Tibial artery (tissue), 4 donors: ENCODE measurements around the gene SNX32.
"Not testable (repeated sequence)": the region's sequence is repeated elsewhere in the genome, so short reads cannot be mapped to it uniquely, and the experiment has no call there.

Experiments used
- DNase-seq, 2 donors: peaks; one replicate each; pipeline ENCODE4 v3.0.0-alpha.2; 2019
- H3K27ac ChIP-seq, 2 donors: fragments of 200-600 bp; sonication (generic) in 1 of 2; 1 replicate in 1 of 2; 2 replicates in 1 of 2; pipeline ENCODE4 v1.5.1; 2018 to 2019; ENCODE audit warnings: mild to moderate bottlenecking in 1 of 2
- H3K27me3 ChIP-seq, 2 donors: fragments of 200-600 bp; sonication (generic) in 1 of 2; one replicate each; pipeline versions ENCODE4 v1.5.1 to v1.6.0; 2016 to 2019
- H3K36me3 ChIP-seq, 3 donors: fragments of 200-600 bp; sonication (generic) in 2 of 3; one replicate each; pipeline ENCODE4 v1.5.1; 2016 to 2019; ENCODE audit warnings: mild to moderate bottlenecking in 2 of 3
- H3K4me1 ChIP-seq, 4 donors: fragments of 200-600 bp; sonication (generic) in 2 of 4; 1 replicate in 3 of 4; 2 replicates in 1 of 4; pipeline ENCODE4 v1.5.1; 2016 to 2019
- H3K4me3 ChIP-seq, 2 donors: fragments of 200-600 bp; sonication (generic) in 1 of 2; 1 replicate in 1 of 2; 2 replicates in 1 of 2; pipeline ENCODE4 v1.5.1; 2018 to 2019; ENCODE audit warnings: mild to moderate bottlenecking in 2 of 2
- H3K9me3 ChIP-seq, 3 donors: fragments of 200-600 bp; sonication (generic) in 1 of 3; one replicate each; pipeline ENCODE4 v1.5.1; 2016 to 2019
- intact Hi-C: fragments of 100-400 bp; cut with DNase I; formaldehyde crosslinking; loops from one replicate; pipeline ENCODE4 v1.15.0; 2023; ENCODE audit warnings: low total_unique reads
- TF ChIP-seq, protein P1 (sequence below), 2 experiments: fragments of 200-600 bp in 1 of 2; fragments of 450-650 bp in 1 of 2; IDR thresholded peaks; one replicate each; pipeline ENCODE4 v1.5.1; 2017 to 2019; ENCODE audit warnings: antibody characterized with exemption in 2 of 2, mild to moderate bottlenecking in 1 of 2, moderate library complexity in 1 of 2

SNX32 gene

DNA sequence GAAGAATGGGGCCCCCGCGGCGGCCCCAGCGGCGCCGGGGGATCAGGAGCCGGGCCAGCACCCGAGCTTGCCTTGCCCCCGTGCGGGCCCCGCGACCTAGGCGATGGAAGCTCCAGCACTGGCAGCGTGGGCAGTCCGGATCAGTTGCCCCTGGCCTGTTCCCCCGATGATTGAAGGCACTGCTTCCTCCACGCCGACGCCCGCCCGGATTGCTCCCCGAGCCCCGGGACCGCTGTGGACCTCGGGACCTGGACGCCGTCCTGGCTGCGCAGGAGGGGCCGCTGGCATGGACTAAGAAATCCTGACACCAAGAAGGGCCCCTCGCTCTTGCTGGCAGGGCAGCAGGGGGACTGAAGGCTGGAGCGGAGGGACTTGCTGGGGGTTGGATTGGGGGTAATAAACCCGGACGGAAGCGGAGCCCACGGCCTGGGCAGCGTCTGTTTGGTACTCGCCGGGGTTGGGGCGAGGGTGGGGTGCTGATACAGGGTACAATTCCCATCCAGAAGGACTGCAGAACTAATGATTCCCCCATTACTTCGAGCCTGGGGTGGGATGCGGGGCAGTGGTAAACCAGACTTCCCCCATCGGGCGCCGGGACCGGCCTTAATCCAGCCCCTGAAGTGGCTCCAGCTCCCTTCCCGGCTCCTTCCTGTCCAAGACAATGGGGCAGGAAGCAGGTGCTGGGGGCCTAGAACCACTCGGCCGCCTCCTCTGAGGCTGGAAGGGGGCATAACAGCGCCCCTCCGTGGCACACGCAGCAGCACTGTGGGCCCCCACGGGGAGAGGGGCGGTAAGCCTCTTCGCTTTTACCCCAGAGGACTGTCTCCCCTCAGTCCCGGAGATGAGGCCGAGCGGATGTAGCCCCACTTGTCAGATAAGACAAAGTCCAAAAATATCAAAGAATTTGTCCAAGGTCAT, 57.7 kb downstream of the SNX32 start:
- no peaks in the 10 kb centered on the region for H3K27me3 ChIP-seq
- H3K4me1 ChIP-seq, result peaks cover 6 to 64% (median 54%) of the 10 kb centered on the region in 4 donors
- H3K36me3 ChIP-seq, result peaks cover 0 to 6% (median 3%) of the 10 kb centered on the region in 3 donors
- TF ChIP-seq, protein P1, sequence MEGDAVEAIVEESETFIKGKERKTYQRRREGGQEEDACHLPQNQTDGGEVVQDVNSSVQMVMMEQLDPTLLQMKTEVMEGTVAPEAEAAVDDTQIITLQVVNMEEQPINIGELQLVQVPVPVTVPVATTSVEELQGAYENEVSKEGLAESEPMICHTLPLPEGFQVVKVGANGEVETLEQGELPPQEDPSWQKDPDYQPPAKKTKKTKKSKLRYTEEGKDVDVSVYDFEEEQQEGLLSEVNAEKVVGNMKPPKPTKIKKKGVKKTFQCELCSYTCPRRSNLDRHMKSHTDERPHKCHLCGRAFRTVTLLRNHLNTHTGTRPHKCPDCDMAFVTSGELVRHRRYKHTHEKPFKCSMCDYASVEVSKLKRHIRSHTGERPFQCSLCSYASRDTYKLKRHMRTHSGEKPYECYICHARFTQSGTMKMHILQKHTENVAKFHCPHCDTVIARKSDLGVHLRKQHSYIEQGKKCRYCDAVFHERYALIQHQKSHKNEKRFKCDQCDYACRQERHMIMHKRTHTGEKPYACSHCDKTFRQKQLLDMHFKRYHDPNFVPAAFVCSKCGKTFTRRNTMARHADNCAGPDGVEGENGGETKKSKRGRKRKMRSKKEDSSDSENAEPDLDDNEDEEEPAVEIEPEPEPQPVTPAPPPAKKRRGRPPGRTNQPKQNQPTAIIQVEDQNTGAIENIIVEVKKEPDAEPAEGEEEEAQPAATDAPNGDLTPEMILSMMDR (IDR thresholded peaks at IDR 0.05), result peak in 1 of 2 experiments; percentile 7
- H3K27ac ChIP-seq, result peak overlapping the region; percentile 93 to 95
- no peaks in the 10 kb centered on the region for H3K9me3 ChIP-seq
- intact Hi-C loops, result no loop called here
- peak overlapping the region; percentile 61 to 83 for H3K4me3 ChIP-seq
- peak; percentile 46 to 80 for DNase-seq

DNA sequence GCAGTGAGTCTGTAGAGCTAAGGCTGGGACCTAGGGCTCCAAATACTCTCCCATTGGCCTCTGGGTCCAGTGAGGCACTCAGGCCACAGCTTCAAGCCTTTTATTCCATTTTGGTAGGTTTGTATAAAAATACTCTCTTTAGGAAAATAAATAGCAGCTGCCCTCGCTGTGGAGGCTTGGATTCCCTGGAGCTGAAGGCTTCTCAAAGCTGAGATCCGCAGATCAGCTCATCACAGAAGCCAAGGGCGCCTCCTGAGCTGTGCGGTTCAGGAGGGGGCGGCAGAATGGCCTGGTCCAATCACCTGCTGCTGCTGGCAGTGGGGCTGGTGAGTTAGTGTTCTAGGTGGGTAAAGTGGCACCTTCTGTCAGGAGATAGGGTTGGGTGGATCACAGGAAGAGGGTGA, 58.4 kb downstream of the SNX32 start:
- DNase-seq, H3K36me3 ChIP-seq, H3K9me3 ChIP-seq, intact Hi-C loops, H3K27me3 ChIP-seq: not testable (repeated sequence)
- Histone ChIP-seq H3K4me3 (peak overlapping the region; percentile 61 to 83), H3K27ac (peak overlapping the region; percentile 93 to 95), H3K4me1 (peaks cover 6 to 59% (median 49%) of the 10 kb centered on the region in 4 donors)

DNA sequence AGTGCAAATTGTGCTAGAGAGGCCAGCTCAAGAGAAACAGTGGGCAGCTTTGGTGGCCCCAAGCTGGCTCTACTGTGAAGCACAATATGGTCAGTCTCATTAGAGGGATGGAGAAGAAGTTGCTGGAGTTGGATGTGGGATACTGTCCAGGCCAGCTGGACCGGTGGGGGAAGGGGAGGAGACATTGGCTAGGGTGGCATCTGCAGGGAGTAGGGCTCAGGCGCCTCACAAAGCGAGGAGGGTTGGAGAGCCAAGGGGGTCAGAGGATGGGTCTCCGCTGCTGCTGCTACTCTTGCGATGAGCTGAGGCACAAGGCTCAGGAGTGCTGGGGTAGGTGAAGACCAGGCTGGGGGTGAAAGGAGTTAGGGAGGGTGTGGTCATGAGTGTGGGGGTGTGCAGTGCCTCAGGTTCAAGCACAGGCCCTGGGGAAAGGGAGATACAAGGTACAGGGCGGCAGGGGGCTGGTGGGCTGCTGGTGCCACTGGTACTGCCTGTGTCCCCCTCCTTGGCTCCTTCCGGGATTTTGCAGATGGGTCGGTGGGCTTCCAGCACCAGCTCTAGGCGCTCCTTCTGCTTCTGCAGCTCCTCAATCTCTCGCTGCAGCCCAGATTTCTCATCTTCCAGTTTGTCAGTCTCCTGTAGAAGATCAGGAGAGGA, 59.0 kb downstream of the SNX32 start:
- H3K36me3 ChIP-seq, result no peaks in the 10 kb centered on the region
- H3K27me3 ChIP-seq, result no peaks in the 10 kb centered on the region
- intact Hi-C loops, result no loop called here
- H3K9me3 ChIP-seq, result no peaks in the 10 kb centered on the region
- no peak overlapping the region for H3K4me3 ChIP-seq
- TF ChIP-seq, protein P1 (IDR thresholded peaks at IDR 0.05), result no peak
- peaks cover 6 to 52% (median 43%) of the 10 kb centered on the region in 4 donors for H3K4me1 ChIP-seq
- peak overlapping the region; percentile 93 to 95 for H3K27ac ChIP-seq
- DNase-seq, result no peak

DNA sequence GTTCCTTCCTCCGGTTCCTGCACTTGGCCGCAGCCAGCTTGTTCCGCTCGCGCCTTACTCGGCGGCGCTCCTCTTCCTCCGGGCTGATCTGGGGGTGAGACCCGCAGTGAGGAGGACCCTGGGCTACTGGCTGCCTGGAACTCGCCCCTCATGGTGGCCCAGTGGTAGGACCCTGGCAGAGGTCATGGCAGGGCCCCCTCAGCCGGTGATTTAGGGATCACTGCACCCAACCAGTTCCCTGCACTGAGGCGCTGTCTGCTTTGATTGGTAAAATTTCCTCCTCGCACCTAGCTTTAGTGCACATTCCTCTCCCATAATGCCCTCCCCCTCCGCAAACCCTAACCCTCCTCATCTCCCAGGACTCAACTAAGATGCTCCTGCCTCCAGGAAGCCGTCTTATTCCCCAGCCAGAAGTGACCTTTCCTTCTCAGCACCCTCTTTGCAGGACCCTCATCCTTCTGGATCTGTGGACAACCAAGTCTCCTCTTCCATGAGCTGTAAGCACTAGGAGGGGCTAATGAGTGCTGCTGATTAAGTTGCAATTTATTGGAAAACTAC, 60.4 kb downstream of the SNX32 start:
- Histone ChIP-seq H3K27ac (peak overlapping the region; percentile 93 to 95), H3K27me3 (no peaks in the 10 kb centered on the region), H3K4me1 (peaks cover 6 to 48% (median 40%) of the 10 kb centered on the region in 4 donors), H3K9me3 (no peaks in the 10 kb centered on the region), H3K4me3 (peak overlapping the region in 1 of 2 donors; percentile 25), H3K36me3 (no peaks in the 10 kb centered on the region)
- TF ChIP-seq, protein P1 (IDR thresholded peaks at IDR 0.05), result no peak
- intact Hi-C loops, result no loop called here
- peak in 1 of 2 donors; percentile 76 for DNase-seq

DNA sequence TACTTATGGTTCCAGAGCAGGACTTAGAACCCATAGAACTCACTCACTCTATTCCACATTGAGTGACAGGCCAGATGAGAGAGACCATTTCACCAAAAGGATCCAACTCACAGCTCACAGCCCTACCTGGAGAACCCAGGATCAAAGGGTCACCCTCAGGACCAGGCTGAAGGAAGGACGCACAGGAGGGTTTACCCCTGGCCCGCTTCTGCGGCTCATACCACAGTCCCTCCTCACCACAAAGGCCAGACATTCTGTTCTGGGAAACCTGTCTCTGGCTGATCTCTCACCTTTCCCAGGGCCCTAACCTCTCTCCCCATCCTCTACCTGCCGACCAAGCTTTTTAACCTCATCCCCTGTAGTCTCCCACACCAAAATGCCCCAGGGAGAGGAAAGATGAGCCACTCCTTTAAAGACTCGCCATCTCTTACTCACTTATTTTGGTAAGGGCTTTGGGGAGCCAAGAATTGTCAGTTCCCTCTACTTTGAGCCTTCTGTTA, 61.8 kb downstream of the SNX32 start:
- H3K27ac ChIP-seq, result no peak overlapping the region
- no peak overlapping the region for H3K4me3 ChIP-seq
- no peaks in the 10 kb centered on the region for H3K27me3 ChIP-seq
- peaks cover 6 to 46% (median 41%) of the 10 kb centered on the region in 4 donors for H3K4me1 ChIP-seq
- TF ChIP-seq, protein P1 (IDR thresholded peaks at IDR 0.05), result no peak
- DNase-seq, result no peak
- H3K9me3 ChIP-seq, result no peaks in the 10 kb centered on the region
- intact Hi-C loops, result no loop called here
- H3K36me3 ChIP-seq, result no peaks in the 10 kb centered on the region
